NCI-H1436 (cell line): ENCODE results near the gene CACHD1.
"Not testable (repeated sequence)": the region's sequence is repeated elsewhere in the genome, so short reads cannot be mapped to it uniquely, and the experiment has no call there.

Experiments used
- DNase-seq: peaks from one replicate; lab custom pipeline; 2025; lab: John Stamatoyannopoulos, UW

Gene CACHD1

DNA sequence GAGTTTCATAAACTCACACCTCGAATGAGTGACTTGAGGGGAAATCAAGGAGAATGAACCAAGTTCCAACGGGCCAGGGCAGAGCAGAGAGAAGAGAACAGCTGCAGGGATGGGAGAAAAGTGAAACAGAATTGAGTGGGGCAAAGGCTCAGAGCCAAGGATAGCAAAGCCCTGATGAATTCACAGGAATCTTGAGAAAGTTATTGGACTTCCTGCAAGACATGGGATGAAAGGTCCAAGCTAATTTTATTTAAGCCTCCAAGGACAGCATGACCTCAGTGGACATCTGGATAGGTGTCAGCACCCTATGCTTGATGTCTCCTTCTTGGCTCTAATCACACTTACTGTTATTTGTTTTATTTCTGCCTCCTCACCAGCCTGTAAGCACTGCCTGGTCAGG, 232.0 kb downstream of the CACHD1 start:
- DNase-seq: no peak

DNA sequence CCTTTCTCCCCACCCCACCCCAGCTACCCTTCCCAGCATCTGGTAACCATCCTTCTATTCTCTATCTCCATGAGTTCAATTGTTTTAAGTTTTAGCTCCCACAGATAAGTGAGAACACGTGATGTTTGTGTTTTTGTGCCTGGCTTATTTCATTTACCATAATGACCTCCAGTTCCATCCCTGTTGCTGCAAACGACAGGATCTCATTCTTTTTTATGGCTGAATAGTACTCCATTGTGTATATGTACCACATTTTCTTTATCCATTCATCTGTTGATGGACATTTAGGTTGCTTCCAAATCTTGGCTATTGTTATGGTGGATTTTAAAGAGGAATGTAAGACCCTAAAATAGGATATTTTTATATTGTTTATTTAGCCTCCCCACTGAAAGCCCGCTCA, 232.7 kb downstream of the CACHD1 start:
- DNase-seq: not testable (repeated sequence)

DNA sequence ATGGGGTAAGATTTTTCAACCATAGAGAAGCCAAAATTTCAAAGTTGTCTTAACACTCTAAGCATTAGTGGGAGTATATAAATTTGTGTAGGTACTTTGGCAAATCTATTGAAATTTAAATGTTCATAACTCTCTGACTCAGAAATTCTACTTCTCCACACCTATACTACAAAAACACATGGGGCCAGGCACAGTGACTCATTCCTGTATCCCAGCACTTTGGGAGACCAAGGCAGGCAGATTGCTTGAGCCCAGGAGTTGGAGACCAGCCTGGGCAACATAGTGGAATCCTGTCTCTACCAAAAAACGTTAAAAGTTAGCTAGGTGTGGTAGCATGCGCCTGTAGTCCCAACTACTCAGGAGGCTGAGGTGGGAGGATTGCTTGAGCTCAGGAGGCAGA, 233.7 kb downstream of the CACHD1 start:
- DNase-seq: no peak

DNA sequence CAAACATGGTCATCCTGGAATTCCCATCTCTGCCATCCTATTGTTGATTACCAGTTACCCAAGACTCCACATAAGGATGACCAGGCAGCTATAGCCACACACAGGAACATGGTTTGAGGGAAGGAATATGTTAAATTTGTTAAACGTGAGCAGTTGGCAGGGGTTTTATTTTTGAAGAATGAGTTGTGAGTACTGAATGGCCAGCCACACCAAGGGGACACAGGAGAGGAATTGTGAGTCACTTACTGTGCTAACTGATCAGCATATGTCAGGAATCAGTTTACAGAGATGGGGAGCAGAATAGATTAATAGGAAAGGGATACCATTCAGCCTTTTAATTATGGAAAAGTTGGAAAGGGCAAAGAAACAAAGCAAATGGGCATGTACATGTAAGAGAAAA, 235.7 kb downstream of the CACHD1 start:
- DNase-seq: no peak

DNA sequence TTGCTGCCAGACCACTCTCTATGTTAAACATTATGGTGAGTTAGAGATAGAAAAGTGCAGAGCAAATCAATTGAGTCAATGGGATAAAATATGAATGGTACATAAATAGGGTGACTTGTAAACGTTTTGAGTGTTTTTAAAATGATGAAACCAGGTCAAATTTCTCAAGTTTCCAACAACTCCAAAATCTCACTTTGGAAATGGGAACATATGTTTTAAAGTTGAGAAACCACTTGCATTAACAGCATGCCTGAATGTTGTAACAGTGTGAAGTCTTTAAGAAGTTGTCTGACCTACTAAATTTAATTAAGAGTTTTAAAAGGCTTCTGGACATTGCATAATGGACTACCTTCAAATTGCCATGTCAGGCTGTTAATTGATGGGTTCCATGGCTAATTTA, 241.3 kb downstream of the CACHD1 start:
- DNase-seq: no peak

DNA sequence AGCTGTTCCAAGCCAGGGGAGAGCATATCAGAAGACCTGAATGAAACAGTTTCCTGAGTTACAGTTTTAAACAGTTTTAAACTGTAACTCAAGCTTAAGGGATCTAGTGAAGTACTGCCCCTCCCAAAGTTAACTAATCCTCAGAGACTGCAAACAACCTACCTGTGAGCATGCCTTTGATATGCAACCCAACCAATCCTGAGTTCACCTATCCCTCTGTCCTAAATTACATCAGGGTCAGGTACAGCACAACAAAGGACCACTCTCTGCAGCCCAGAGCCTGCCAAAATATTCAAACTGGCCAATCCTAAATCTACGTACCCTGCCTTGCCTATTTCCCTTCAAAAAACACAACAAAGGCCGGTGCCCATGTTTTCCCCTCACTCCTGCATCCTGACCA, 242.1 kb downstream of the CACHD1 start:
- no peak for DNase-seq

DNA sequence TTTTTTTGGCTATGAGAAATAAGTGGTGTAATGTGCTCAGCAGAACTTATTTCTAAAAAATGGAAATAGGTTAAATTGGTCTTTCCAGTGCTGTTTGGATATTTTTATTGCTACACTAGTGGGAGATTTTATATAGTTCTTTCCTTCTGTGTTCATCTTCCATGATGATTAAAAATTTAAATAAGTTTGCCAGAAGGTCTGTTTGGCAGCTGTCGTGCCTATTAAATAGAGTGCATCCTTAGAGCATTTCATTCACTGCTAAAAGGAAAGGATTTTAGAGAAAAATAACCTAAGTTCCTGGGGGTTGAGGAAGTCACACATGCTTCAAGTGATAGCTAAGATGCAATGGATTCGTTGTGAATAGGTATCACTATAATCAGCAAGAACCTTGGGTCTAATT, 245.3 kb downstream of the CACHD1 start:
- no peak for DNase-seq

DNA sequence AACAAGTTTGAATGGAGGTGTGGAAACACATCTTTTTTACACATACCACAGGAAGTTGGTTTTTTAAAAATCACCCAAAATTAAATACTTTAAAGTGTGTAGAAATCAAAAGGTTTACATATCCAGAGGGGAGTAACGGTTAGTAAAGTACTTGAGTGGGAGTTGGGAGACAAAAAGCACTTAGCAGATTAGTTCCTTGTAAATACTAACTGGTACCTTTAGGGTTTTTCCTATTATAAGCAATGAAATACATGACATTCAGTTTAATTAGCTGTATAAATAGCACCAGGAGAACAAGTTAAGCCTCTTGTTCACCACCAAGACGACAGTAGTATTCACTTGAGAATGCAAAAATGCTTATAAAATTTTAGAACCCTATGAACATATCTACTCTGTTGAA, 251.2 kb downstream of the CACHD1 start:
- DNase-seq: no peak

DNA sequence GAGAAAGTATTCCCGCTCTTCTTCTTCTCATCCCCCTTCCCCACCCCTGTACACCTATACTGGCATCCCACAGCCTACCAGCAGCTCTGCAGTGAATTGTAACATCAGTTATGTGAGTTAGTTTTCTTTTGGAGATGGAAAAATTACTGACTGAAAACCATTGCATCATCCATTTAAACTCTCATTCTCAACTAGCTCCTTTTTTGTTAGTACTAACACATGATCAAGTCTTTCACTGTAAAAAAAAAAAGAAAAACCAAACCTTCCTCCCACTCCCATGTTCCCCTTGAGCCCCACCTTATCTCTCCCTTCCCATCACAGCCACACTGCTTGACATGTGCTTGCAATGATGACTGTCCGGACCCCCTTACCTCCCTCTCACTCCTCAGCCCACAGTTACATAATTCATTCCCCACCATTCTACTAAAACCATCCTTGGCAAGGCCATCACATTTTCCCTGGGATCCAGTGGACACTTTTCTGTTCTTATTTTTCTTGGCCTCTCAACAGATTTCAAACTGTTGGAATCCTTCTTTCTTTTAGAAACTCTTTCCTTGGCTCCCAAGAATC, 251.7 kb downstream of the CACHD1 start:
- DNase-seq: no peak

DNA sequence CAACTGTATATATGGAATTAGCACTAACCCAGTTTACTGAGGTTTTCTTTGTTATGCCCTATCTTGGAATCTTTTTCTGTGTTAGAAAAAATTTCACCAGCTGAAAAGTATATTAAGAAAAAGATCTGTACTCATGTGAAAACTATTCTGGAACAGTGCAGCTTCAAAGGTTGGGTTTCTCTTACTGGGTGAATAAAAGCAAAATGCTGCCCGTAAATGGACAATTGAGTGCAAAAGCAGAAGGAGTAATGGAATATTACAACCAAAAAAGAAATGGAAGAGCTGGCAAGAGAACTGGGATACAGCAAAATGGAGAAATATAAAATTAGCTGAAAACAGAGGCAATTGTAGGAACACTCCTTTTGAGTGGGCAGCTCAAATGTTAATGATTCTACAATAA, 257.9 kb downstream of the CACHD1 start:
- no peak for DNase-seq

DNA sequence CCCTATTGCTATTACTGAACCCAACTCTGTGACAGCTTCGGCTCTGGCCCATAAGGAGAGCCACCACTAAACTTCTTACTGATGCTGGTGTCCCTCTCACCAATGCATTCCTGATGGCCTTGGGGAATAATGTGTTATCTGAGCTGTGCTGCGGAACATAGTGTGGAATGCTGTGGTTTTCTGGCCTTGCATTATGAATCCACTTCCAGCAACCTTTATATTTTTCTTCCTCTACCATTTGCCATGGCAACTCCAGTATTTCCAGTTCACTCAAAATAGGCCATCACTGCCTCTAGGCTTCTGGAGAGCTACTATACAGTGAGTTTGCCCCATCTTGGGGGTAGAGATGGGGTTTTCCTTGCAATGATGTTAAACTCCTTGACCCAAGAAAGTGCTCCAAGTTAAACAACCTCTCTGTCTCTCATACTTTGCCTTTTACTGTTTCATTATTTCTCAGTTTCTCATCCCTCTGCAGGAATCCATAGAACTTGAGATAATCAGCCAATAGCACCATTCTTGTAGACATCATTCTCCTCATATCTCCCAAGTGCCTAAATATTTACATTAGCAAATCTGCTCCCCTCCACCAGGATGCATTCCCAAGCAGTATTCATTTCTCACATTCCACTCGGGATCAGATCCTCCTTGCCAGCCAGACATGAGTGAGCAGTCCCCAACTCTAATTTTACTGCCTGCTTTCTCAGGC, 263.8 kb downstream of the CACHD1 start:
- no peak for DNase-seq

DNA sequence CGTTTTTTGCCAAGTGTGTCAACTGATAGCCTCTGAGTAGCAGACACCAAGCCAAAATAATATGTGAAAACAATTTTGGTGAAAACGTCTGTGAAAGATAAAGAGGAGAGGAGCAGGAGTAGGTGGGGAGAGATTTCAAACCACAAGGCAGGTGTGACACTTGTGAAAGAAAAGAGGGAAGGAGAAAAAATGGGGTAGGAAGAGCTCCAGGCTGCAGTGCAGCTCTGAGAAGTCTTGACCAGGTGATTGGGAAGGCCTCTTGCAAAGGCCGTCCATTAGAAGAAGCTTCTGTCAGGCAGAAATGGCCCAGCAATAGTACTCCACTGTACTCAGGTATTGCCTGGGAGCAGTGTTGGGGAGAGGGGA, 264.3 kb downstream of the CACHD1 start:
- no peak for DNase-seq

DNA sequence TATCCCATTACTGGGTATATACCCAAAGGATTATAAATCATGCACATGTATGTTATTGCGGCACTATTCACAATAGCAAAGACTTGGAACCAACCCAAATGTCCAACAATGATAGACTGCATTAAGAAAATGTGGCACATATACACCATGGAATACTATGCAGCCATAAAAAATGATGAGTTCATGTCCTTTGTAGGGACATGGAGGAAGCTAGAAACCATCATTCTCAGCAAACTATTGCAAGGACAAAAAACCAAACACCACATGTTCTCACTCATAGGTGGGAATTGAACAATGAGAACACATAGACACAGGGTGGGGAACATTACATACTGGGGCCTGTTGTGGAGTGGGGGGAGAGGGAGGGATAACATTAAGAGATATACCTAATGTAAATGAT, 270.8 kb downstream of the CACHD1 start:
- DNase-seq: not testable (repeated sequence)
